ENCODE measurements around the gene RNU5B-1.

Gene RNU5B-1

GRCh38 chr15:65328506-65329287 lies 24.2 kb downstream of the RNU5B-1 start:
- no peak for DNase-seq (ENCODE audit: low read depth)

DNA sequence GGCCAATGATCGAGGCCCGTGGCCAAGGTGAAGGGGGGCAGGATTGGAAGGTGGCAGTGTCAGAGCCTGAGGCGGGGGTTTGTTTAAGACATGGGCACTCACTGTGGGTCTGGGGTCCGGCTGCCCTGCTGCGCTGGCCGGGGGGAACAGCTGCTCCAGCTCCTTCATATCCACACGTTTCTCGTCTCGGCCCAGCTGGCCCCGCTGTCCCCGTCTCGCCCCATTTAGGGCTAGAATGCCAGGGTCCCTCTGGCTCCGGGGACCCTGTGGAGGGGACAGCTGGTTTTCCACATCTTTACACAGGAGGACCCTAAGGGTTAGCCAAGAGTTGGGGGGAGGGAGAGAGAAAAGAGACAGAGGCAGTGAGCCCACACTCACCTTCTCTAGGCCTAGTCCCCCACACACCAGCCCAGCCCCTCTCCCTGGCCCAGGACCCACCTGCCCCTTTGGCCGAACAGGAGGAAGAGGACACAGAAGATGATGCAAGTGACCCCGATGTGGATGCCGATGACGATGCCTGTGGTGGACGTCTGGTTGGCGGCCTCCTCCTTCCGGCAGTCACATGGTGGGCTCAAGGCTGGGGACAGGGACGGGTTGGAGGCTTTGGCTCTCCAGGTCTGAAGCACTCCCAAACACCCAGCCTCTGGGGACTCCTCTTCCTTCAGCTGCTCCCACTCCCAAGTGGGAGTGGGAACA lies 25.0 kb downstream of the RNU5B-1 start:
- no peak for DNase-seq (ENCODE audit: low read depth)

- DNase-seq (ENCODE audit: low read depth), result no peak
Observed at GRCh38 chr15:65329984-65330735, 25.7 kb downstream of the RNU5B-1 start.

DNA sequence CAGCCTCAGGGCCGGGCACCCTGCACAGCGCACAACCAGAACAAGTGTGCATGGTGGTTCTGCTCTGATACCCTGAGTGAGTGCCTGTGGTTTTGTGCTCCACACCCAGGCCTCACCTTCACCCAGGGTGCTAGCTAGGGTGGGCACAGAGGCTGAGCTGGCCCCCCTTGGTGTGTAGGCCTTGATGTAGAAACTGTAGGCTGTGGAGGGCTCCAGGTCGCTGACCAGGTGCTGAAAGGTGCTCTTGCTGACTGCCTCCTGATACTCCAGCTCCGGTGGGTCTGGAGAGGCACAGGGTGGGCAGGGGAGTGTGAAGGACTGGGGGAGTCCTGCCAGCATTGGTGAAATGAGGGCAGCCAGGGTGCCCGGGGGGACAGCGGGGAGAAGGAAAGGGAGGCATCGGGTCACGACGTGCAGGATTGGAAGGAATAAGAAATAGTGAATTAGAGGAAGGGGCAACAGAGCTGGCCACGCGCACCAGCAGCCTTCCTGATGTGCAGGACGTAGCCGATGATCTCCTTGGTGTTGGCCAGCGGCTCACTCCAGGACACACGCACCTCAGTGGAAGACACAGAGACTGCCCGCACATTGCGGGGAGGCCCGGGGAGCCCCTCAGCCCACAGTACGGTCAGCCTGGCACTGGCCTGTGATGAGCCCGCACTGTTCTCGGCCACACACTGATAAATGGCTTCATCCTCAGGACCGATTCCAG lies 26.6 kb downstream of the RNU5B-1 start:
- no peak for DNase-seq (ENCODE audit: low read depth)

- no peak for DNase-seq (ENCODE audit: low read depth)
Observed at GRCh38 chr15:65331811-65332210, 27.3 kb downstream of the RNU5B-1 start.

- DNase-seq (ENCODE audit: low read depth), result no peak
Observed at GRCh38 chr15:65332391-65333147, 28.1 kb downstream of the RNU5B-1 start.

DNA sequence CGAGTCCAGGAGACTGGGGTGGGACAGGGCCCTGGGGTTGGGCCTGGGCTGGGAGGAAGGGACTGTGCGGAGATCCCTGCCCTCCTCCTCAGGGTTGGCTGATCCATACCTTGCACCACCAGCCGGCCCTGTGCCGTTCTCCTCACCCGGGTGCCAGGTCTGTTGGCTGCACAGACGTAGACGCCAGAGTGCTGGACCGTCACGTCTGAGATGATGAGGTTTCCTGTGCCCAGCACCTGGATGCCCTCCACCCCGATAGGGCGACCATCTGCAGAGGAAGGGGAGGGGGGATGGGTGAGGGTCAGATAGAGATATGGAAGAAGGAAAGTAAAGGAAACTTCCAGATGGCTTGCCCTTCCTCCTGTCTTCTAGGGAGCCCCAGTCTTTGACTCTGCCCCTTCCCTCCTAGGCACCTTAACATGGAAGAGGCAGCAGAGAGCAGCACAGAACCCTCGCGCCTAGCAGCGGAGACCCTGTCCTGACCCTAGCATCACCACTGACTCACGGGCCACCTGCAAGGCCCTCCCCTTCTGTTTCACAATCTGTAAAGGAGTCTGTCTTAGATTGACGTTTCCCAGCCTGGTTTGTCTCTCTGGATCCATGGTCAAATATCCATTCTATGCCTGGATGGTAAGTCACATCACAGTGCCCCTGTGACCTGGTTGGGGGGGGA lies 28.8 kb downstream of the RNU5B-1 start:
- DNase-seq (ENCODE audit: low read depth), result no peak

GRCh38 chr15:65333856-65334255 lies 29.4 kb downstream of the RNU5B-1 start:
- DNase-seq (ENCODE audit: low read depth), result no peak

GRCh38 chr15:65334586-65335231 lies 30.2 kb downstream of the RNU5B-1 start:
- no peak for DNase-seq (ENCODE audit: low read depth)

GRCh38 chr15:65335278-65336055 lies 31.0 kb downstream of the RNU5B-1 start:
- no peak for DNase-seq (ENCODE audit: low read depth)

DNA sequence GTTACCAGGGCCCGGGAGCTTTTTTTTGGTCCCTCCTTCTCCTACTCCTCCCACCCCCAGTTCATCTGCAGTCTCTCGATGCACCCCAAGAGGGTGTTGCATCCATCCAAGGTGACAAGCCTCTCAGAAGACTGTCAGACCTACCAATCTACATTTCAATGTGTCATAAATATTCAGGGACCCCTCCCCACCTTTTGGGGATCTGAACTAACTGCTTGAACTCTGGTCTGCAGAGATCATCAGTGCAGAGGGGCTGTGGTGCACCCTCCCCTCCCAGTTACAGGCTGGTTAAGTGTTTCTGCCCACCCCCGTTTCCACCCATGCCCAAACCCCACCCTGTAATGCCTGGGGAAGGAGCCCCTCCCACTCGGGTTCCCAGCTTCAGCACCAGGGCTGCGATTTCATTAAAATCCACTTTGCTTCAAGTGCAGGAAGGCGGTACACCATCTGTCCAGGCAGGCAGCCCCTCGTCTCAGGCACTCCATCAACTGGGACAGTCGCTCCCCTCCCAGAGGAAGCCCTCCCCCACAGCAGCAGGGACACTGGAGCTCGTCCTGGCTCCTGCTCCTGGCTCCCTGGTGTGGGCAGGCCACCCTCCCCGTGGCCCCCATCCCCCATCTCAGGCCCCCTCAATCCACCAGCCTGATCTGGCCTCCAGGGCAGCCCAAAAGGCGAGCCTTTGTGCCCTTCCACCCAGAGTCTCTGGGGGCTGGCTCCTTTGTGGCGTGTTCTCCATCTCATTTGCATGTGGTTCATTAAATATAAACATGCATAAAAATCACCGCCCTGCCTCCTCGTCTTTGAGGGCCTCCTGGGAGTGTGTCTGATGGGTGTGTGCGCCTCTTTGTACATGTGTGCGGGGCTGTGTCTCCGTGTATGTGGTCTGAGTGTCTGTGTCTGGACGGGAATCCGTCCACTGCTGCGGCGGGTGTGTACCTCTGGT lies 32.3 kb downstream of the RNU5B-1 start:
- DNase-seq (ENCODE audit: low read depth), result no peak

DNA sequence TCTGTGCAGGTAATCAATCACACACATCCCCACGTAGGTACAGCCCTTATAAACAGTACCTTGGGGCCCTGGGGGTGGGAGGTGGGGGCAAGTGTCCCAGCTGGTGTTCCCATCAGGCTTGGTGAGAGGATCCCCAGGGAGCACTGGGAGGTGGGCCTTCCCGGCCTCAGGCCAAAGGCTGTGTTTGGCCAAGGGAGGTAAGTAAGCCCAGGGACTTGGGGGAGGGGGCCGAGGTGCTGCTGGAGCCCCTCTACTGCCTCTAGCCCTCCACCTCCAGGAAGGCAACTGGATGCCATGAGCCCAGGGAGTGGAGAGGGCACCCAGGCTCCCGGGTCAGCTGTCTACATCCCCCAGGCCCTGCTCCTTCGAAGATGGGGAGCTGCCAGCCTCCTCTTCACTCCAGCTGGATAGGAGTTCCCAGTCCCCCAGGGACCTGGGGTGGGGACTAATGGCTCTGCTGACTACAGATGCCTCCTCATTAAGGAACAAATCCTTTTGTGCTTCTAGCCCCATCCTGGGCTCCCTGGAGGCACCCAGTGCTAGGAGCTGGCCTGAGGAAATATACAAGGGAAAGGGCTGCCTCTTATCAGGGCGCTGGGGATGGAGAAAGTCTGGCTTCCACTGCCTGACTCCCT lies 33.1 kb downstream of the RNU5B-1 start:
- DNase-seq (ENCODE audit: low read depth), result no peak

DNA sequence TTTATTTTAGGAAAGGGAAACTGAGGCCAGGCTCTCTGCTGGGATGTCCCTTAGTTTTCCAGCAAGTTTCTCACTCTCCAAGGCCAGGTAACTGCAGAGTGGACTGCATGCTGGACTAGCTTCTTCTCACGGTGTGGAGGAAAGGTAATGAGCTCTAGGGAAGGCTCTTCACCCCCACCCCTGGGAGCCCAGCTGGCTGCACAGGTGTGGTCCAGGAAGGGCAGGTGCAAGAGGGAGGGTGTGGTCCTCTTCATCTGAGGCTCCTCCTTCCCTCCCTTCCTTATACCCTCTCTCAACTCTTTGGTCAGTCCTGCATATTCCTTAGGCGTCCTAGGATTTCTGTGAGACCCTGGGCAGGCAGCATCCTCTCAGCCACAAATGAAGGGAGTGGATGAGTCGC lies 33.9 kb downstream of the RNU5B-1 start:
- no peak for DNase-seq (ENCODE audit: low read depth)

DNA sequence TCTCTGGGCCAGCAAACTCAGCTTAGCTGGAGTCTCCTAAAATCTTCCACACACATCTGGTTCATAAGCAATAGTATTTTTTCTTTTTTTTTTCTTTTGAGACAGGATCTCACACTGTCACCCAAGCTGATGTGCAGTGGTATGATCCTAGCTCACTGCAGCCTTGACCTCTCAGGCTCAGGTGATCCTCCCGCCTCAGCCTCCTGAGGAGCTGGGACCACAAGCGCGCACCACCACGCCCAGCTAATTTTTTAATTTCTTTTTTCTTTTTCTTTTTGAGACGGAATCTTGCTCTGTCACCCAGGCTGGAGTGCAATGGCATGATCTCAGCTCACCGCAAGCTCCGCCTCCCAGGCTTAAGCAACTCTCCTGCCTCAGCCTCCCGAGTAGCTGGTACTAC lies 34.3 kb downstream of the RNU5B-1 start:
- DNase-seq (ENCODE audit: low read depth), result no peak

GRCh38 chr15:65339416-65339815 lies 34.9 kb downstream of the RNU5B-1 start:
- no peak for DNase-seq (ENCODE audit: low read depth)

DNA sequence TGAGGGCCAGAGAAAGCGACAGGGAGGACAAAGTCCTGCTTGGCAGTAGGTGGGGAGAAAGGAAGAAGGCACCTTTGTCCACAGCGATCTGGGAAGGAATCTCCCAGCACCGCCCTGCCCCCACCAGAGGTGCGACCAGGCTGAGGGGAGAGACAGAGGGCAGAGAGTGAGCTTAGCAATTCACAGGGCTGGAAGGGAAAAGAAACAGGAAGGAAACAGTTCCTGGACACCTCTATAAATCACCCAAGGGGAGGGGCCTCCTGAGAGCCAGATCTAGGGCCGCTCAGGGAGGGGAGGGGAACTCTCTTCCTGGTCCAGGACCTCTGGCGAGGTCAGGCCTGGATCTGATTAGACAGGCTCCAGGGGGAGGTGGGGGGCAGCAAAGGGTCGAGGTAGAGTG lies 35.4 kb downstream of the RNU5B-1 start:
- no peak for DNase-seq (ENCODE audit: low read depth)

- DNase-seq (ENCODE audit: low read depth), result no peak
Observed at GRCh38 chr15:65342493-65342892, 38.0 kb downstream of the RNU5B-1 start.

- DNase-seq (ENCODE audit: low read depth), result no peak
Observed at GRCh38 chr15:65343374-65343981, 39.0 kb downstream of the RNU5B-1 start.

Data from stimulated activated CD8-positive, alpha-beta memory T cell treated with anti-CD3 and anti-CD28 coated beads, Interleukin-15, amount 100 ng/mL, for 1 hour (primary cell).